ENCODE measurements around the gene MICALL2.

GRCh38 chr7:1464694-1465093 lies 5.4 kb upstream of the MICALL2 start:
- TF ChIP-seq EZH2phosphoT487 (IDR thresholded peaks at IDR 0.05; ENCODE audit: borderline replicate concordance, low read length) (no peak), CTCF (IDR thresholded peaks at IDR 0.05; ENCODE audit: low read depth, low read length, poor library complexity, severe bottlenecking) (no peak)
